ENCODE results near the gene RIN2. TPM values are rescaled to one million over a fixed set of nuclear protein-coding genes. Genes with fewer than 3 reads are reported as not detected.
A peak's percentile ranks its signal among the peaks of the same experiment; 100 is the strongest.

The RIN2 gene
- total and polyA plus RNA-seq, 2 of the 13 experiments (the other 11 are each of a cell fraction or from before 2014, with no cell fraction given), result 2.5 to 5.1 TPM

DNA sequence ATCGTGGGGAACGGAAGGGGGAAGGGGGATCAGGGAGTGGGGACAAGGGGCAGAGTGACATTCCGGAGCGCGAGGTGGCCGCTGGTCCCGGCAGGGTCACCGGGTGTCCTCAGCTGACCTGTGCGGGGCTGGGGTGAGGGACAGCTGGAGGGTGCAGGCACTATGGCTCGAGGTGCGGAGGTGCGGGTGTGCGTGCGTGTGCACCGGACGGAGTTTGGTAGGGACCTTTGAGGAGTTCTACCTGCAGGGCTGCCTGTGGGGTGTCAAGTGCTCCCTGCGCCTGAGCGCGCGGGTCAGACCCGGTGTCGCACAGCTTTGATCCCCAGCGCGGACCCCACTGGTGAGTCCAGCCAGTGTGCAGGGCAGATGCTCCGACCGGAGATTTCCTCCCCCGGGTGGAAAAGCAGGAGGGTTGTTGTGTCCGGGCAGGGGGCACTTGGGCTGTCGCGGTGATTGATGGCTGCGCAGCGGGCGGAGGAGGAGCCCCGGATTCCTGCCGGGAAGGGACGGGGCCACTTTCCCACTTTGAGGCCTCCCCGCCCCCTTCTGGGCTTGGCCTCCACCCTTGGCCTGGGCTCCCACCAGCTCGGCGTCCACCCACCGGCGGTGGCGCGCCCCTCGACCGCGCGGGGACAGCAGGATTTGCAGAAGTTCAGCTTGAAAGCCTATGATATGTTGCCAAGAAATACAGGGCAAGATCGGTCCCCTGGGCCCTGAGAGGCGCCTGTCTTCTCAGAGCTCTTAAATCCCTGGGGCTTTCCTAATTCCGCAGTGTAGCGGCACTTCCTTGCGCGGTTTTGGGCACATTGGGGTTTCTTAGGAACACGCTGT is 658 bp downstream of the RIN2 start (continued):
- TF ChIP-seq, protein P1, sequence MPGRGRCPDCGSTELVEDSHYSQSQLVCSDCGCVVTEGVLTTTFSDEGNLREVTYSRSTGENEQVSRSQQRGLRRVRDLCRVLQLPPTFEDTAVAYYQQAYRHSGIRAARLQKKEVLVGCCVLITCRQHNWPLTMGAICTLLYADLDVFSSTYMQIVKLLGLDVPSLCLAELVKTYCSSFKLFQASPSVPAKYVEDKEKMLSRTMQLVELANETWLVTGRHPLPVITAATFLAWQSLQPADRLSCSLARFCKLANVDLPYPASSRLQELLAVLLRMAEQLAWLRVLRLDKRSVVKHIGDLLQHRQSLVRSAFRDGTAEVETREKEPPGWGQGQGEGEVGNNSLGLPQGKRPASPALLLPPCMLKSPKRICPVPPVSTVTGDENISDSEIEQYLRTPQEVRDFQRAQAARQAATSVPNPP (CRISPR knock-in tag; IDR thresholded peaks at IDR 0.05), result no peak
- TF ChIP-seq SIN3A (IDR thresholded peaks at IDR 0.05; ENCODE audit: borderline replicate concordance, low read depth, low read length) (peak; percentile 59; the same call in 1 of the 2 replicates), ZNF441 (CRISPR knock-in tag; IDR thresholded peaks at IDR 0.05; ENCODE audit: borderline replicate concordance) (peak; percentile 48; the same call in 1 of the 2 replicates), ZNF574 (CRISPR knock-in tag; IDR thresholded peaks at IDR 0.05) (peak; percentile 54), ISL2 (CRISPR knock-in tag; IDR thresholded peaks at IDR 0.05) (peak; percentile 76; the same call in 1 of the 2 replicates), KLF12 (CRISPR knock-in tag; IDR thresholded peaks at IDR 0.05; ENCODE audit: borderline replicate concordance) (no peak), IRX3 (CRISPR knock-in tag; IDR thresholded peaks at IDR 0.05; ENCODE audit: borderline replicate concordance, low read depth) (0 out of 2 replicates have a peak, but pooled peaks have one; percentile 17), ZNF737 (CRISPR knock-in tag; IDR thresholded peaks at IDR 0.05; ENCODE audit: borderline replicate concordance) (0 out of 2 replicates have a peak, but pooled peaks have one; percentile 44), ZBTB7B (CRISPR knock-in tag; IDR thresholded peaks at IDR 0.05) (peak; percentile 85), HDAC2 (CRISPR knock-in tag; IDR thresholded peaks at IDR 0.05) (peak; percentile 29; the same call in 1 of the 2 replicates), KLF16 (CRISPR knock-in tag; IDR thresholded peaks at IDR 0.05) (peak in 1 of 2 experiments; percentile 54; a peak in 2 of 4 replicates), SRSF9 (IDR thresholded peaks at IDR 0.05; ENCODE audit: borderline replicate concordance, insufficient read depth, low read depth, low read length, poor library complexity, severe bottlenecking) (no peak), MTA1 (CRISPR knock-in tag; IDR thresholded peaks at IDR 0.05; ENCODE audit: borderline replicate concordance) (peak; percentile 72; the same call in 1 of the 2 replicates), KDM6A (CRISPR knock-in tag; IDR thresholded peaks at IDR 0.05; ENCODE audit: low read depth) (no peak), ZNF616 (CRISPR knock-in tag; IDR thresholded peaks at IDR 0.05; ENCODE audit: low read depth) (peak; percentile 78)
- TF ChIP-seq, protein P2, sequence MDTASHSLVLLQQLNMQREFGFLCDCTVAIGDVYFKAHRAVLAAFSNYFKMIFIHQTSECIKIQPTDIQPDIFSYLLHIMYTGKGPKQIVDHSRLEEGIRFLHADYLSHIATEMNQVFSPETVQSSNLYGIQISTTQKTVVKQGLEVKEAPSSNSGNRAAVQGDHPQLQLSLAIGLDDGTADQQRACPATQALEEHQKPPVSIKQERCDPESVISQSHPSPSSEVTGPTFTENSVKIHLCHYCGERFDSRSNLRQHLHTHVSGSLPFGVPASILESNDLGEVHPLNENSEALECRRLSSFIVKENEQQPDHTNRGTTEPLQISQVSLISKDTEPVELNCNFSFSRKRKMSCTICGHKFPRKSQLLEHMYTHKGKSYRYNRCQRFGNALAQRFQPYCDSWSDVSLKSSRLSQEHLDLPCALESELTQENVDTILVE (CRISPR knock-in tag; IDR thresholded peaks at IDR 0.05), result peak; percentile 24; the same call in 1 of the 2 replicates
- TF ChIP-seq, protein P3, sequence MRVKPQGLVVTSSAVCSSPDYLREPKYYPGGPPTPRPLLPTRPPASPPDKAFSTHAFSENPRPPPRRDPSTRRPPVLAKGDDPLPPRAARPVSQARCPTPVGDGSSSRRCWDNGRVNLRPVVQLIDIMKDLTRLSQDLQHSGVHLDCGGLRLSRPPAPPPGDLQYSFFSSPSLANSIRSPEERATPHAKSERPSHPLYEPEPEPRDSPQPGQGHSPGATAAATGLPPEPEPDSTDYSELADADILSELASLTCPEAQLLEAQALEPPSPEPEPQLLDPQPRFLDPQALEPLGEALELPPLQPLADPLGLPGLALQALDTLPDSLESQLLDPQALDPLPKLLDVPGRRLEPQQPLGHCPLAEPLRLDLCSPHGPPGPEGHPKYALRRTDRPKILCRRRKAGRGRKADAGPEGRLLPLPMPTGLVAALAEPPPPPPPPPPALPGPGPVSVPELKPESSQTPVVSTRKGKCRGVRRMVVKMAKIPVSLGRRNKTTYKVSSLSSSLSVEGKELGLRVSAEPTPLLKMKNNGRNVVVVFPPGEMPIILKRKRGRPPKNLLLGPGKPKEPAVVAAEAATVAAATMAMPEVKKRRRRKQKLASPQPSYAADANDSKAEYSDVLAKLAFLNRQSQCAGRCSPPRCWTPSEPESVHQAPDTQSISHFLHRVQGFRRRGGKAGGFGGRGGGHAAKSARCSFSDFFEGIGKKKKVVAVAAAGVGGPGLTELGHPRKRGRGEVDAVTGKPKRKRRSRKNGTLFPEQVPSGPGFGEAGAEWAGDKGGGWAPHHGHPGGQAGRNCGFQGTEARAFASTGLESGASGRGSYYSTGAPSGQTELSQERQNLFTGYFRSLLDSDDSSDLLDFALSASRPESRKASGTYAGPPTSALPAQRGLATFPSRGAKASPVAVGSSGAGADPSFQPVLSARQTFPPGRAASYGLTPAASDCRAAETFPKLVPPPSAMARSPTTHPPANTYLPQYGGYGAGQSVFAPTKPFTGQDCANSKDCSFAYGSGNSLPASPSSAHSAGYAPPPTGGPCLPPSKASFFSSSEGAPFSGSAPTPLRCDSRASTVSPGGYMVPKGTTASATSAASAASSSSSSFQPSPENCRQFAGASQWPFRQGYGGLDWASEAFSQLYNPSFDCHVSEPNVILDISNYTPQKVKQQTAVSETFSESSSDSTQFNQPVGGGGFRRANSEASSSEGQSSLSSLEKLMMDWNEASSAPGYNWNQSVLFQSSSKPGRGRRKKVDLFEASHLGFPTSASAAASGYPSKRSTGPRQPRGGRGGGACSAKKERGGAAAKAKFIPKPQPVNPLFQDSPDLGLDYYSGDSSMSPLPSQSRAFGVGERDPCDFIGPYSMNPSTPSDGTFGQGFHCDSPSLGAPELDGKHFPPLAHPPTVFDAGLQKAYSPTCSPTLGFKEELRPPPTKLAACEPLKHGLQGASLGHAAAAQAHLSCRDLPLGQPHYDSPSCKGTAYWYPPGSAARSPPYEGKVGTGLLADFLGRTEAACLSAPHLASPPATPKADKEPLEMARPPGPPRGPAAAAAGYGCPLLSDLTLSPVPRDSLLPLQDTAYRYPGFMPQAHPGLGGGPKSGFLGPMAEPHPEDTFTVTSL (CRISPR knock-in tag; IDR thresholded peaks at IDR 0.05; ENCODE audit: borderline replicate concordance), result no peak

All from HepG2 (cell line).